Muscle of leg (tissue), 11 donors: ENCODE results near the gene FCRL5. TPM values are rescaled to one million over a fixed set of nuclear protein-coding genes. Genes with fewer than 3 reads are reported as not detected.
"Not testable (repeated sequence)": the region's sequence is repeated elsewhere in the genome, so short reads cannot be mapped to it uniquely, and the experiment has no call there.

Source experiments
- DNase-seq: peaks from one replicate; pipeline ENCODE4 v3.0.0; 2013
- H3K27ac ChIP-seq: one replicate; pipeline ENCODE4 v1.5.1; 2013; ENCODE audit warnings: mild to moderate bottlenecking, low read length, control low read depth
- H3K27me3 ChIP-seq: one replicate; pipeline ENCODE4 v1.6.1; 2013; ENCODE audit warnings: low read length; ENCODE audit not compliant: control insufficient read depth, insufficient read depth
- H3K36me3 ChIP-seq: one replicate; pipeline ENCODE4 v1.6.1; 2013; ENCODE audit warnings: low read length; ENCODE audit not compliant: control insufficient read depth, insufficient read depth
- H3K4me1 ChIP-seq: one replicate; pipeline ENCODE4 v1.6.1; 2013; ENCODE audit warnings: low read length; ENCODE audit not compliant: control insufficient read depth, insufficient read depth
- H3K4me3 ChIP-seq: one replicate; pipeline ENCODE4 v1.5.1; 2013; ENCODE audit warnings: low read length, control low read depth
- H3K9me3 ChIP-seq: replicated peaks from 2 replicates; pipeline ENCODE4 v1.6.1; 2013; ENCODE audit warnings: low read depth, low read length; ENCODE audit not compliant: control insufficient read depth
- WGBS: methylation state at CpG from one replicate; pipeline ENCODE4 v1.1.5; 2013; ENCODE audit warnings: missing lambda C conversion rate; ENCODE audit not compliant: insufficient coverage; 5-methylcytosine and 5-hydroxymethylcytosine counted together
- polyA plus RNA-seq, 8 donors: library from polyadenylated mRNA; unstranded; fragments of 120-200 nt; gene quantifications; one replicate each; pipeline versions ENCODE4 v1.2.1 to v1.2.3, GENCODE V29; 2013; ENCODE audit warnings: inconsistent platforms in 1 of 8, low replicate concordance in 1 of 8; ENCODE audit not compliant: insufficient read length in 8 of 8, insufficient read depth in 1 of 8
- total RNA-seq: library from RNA; stranded (reverse); fragments of 120-200 nt; gene quantifications from one replicate; pipeline ENCODE4 v1.2.4, GENCODE V29; 2013

Gene FCRL5
- total and polyA plus RNA-seq, 9 donors, result 0.03 to 0.28 (median 0.08) TPM; not detected in 5

DNA sequence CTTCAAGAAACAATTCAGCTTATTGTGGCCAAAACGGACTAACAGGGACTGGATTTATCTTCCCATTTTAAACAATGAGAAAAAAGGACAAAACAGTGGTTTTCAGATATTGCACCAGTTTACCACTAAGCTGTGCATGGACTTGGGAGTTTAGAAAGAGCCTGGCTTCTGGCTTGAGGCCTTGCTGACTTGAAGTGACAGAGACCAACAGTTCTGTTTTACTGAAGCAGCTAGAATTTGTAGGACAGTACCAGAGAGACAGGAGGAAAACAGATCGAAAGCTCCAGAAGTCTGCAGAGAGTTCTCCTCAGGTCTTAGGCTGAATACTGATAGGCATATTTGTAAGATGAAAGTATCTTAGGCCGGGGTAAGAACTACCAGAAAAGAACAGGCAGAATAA, 25.1 kb upstream of the FCRL5 start:
- H3K4me3 ChIP-seq, result no peak overlapping the region
- no peaks in the 10 kb centered on the region for H3K9me3 ChIP-seq
- no peak for DNase-seq
- 54% methylated on average over 2 of the region's 3 CpGs for WGBS
- H3K27me3 ChIP-seq, result peaks cover 2% of the 10 kb centered on the region
- H3K27ac ChIP-seq, result no peak overlapping the region
- H3K4me1 ChIP-seq, result no peaks in the 10 kb centered on the region
- H3K36me3 ChIP-seq, result no peaks in the 10 kb centered on the region

DNA sequence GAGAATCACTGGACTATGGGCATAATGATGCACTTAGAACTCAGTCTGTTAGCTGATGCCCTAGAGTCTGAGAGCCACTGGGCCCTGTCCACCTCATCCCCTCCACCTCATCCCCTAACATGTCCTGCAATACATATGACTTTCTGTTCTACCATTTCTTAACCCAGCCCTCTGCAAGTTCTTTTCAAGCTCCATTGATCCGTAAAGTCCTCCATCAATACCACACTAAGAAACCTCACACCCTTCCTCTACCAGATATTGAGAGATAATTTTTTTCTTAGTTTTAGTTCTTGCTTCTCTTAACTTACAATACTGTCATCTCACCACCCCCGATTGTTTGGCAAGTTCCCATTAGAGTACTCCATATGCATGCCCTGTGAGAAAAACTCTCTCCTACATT, 23.4 kb upstream of the FCRL5 start:
- Histone ChIP-seq H3K27me3 (no peaks in the 10 kb centered on the region), H3K9me3 (no peaks in the 10 kb centered on the region), H3K36me3 (no peaks in the 10 kb centered on the region), H3K4me3 (no peak overlapping the region), H3K27ac (no peak overlapping the region), H3K4me1 (no peaks in the 10 kb centered on the region)
- DNase-seq, result no peak
- no CpG with 5 or more reads among the region's 2 CpGs for WGBS

DNA sequence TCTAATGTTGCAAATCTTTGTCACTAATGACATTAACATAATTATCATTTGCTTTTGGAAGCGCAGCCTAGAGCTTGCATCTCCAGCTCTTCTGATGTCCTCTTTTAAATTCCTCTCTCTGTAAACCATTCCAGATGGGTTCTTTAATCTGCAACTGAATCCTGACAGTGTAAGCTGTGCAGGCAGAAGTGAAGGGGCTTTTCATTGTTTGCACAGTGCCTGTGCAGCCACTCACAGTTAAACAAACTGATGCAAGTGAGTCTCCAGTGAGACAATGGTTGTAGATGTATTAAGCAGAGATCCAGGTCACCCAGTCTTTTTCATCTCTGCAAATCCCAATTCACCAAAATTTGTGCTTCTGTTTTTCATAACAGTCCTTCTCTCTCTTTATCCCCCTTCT, 22.5 kb upstream of the FCRL5 start:
- no peaks in the 10 kb centered on the region for H3K9me3 ChIP-seq
- no CpG with 5 or more reads among the region's 1 CpG for WGBS
- no peaks in the 10 kb centered on the region for H3K4me1 ChIP-seq
- H3K27me3 ChIP-seq, result no peaks in the 10 kb centered on the region
- H3K27ac ChIP-seq, result no peak overlapping the region
- no peak overlapping the region for H3K4me3 ChIP-seq
- H3K36me3 ChIP-seq, result no peaks in the 10 kb centered on the region
- no peak for DNase-seq

GRCh38 chr1:157566484-157567300, 14.4 kb upstream of the FCRL5 start:
- H3K27me3 ChIP-seq, result no peaks in the 10 kb centered on the region
- H3K4me1 ChIP-seq, result no peaks in the 10 kb centered on the region
- H3K36me3 ChIP-seq, result no peaks in the 10 kb centered on the region
- peak; percentile 26 for DNase-seq
- H3K9me3 ChIP-seq, result no peaks in the 10 kb centered on the region
- 97% methylated on average over 5 of the region's 14 CpGs for WGBS
- no peak overlapping the region for H3K27ac ChIP-seq
- no peak overlapping the region for H3K4me3 ChIP-seq

- DNase-seq, result no peak
- H3K27ac ChIP-seq, result no peak overlapping the region
Observed at GRCh38 chr1:157562515-157562914, 10.2 kb upstream of the FCRL5 start.

DNA sequence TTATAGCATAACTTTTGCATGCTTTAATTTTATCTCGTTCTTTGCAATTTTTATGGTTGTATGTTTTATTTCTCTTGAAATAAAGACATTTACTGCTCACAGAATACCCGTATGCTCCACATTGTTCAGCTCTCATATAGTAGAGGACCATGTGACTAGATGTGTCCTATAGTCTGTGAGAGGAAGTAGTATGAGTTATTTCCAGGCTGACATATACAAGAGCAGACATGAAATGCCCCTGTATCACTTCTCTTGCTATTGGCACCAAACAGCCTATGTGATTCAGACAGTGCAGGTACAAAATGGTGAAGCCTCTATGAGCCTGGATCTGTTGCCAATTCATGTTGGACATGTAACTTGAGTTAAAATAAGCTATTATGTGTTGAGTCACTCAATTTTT, 5.8 kb upstream of the FCRL5 start:
- no peaks in the 10 kb centered on the region for H3K27me3 ChIP-seq
- no peak overlapping the region for H3K4me3 ChIP-seq
- no peak overlapping the region for H3K27ac ChIP-seq
- H3K36me3 ChIP-seq, result no peaks in the 10 kb centered on the region
- DNase-seq, result no peak
- no CpG with 5 or more reads among the region's 2 CpGs for WGBS
- no peaks in the 10 kb centered on the region for H3K4me1 ChIP-seq
- H3K9me3 ChIP-seq, result no peaks in the 10 kb centered on the region

More at GRCh38 chr1:157562515-157562914, 10.2 kb upstream of the FCRL5 start:
- Histone ChIP-seq H3K9me3 (no peaks in the 10 kb centered on the region), H3K4me3 (no peak overlapping the region), H3K4me1 (no peaks in the 10 kb centered on the region), H3K27me3 (no peaks in the 10 kb centered on the region), H3K36me3 (no peaks in the 10 kb centered on the region)
- 50% methylated on average over 1 of the region's 2 CpGs for WGBS

GRCh38 chr1:157548081-157548480, 4.2 kb downstream of the FCRL5 start:
- H3K27me3 ChIP-seq, H3K36me3 ChIP-seq, H3K27ac ChIP-seq, H3K4me3 ChIP-seq, H3K4me1 ChIP-seq, DNase-seq, H3K9me3 ChIP-seq: not testable (repeated sequence)
- whole genome bisulfite sequencing, result no CpG with 5 or more reads among the region's 1 CpG

GRCh38 chr1:157542676-157543075, 9.6 kb downstream of the FCRL5 start:
- no peak overlapping the region for H3K27ac ChIP-seq
- WGBS, result 72% methylated on average over 5 of the region's 6 CpGs
- H3K36me3 ChIP-seq, result no peaks in the 10 kb centered on the region
- H3K4me1 ChIP-seq, result no peaks in the 10 kb centered on the region
- peak; percentile 26 for DNase-seq
- no peaks in the 10 kb centered on the region for H3K9me3 ChIP-seq
- H3K4me3 ChIP-seq, result no peak overlapping the region
- H3K27me3 ChIP-seq, result no peaks in the 10 kb centered on the region

DNA sequence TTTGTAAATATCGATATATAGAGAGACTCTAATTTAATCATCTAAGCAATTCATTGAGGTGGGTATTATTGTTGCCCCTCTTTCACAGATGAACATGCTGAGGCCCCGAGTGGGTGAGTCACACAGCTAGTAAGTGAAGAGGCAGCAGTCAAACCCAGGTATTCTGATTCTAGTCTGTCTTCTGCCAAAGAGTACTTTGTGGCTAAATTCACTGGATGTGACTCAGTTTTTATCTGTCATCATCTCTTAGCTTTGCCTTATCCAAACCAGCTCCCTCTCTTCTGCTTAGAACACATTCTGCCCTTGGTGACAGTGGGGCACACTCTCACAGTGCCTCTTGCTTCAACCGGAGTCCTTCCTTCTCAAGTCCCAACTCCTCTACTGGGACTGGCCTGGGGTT, 11.5 kb downstream of the FCRL5 start:
- WGBS, result 65% methylated on average over 2 of the region's 3 CpGs

GRCh38 chr1:157540160-157540748, 12.1 kb downstream of the FCRL5 start:
- Histone ChIP-seq H3K9me3 (no peaks in the 10 kb centered on the region), H3K36me3 (no peaks in the 10 kb centered on the region), H3K4me1 (no peaks in the 10 kb centered on the region), H3K27ac (no peak overlapping the region), H3K4me3 (no peak overlapping the region), H3K27me3 (no peaks in the 10 kb centered on the region)
- no CpG with 5 or more reads among the region's 2 CpGs for WGBS
- no peak for DNase-seq

More for the DNA sequence above, 11.5 kb downstream of the FCRL5 start:
- Histone ChIP-seq H3K36me3 (no peaks in the 10 kb centered on the region), H3K4me1 (no peaks in the 10 kb centered on the region), H3K27me3 (no peaks in the 10 kb centered on the region), H3K9me3 (no peaks in the 10 kb centered on the region), H3K4me3 (no peak overlapping the region), H3K27ac (no peak overlapping the region)
- no peak for DNase-seq
